ENCODE results near the gene TRPM2.

Gene TRPM2

DNA sequence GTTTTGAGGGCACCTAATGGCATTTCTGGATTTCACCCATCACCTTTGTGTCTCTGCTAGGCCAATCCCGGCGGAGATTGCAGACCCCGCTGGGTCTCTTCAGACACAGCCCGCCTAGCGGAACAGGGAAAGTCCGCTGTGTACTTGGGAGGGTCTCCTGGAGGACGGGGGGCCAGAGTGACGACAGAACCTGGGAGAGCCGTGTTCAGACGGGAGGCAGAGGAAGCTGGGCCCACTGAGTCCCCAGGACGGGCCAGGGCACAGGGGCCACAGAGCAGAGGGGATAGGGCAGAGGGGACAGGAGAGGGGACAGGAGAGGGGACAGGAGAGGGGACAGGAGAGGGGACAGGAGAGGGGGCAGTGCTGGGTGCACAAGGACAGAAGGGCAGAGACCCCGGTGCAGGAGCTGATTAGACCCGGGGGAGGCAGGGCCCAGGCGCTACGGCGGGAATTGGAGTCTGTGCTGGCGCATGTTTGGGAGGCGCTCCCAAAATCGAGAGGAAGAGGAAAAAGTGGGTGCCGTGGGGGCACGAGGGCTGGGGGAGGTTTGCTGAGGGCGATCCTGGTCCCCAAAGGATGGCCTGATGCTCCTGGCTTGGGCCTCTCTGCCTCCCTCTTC lies 12.7 kb downstream of the TRPM2 start:
- H3K27ac ChIP-seq = no peak overlapping the region
- no peak for TF ChIP-seq ZFX (IDR thresholded peaks at IDR 0.05; ENCODE audit: borderline replicate concordance)

DNA sequence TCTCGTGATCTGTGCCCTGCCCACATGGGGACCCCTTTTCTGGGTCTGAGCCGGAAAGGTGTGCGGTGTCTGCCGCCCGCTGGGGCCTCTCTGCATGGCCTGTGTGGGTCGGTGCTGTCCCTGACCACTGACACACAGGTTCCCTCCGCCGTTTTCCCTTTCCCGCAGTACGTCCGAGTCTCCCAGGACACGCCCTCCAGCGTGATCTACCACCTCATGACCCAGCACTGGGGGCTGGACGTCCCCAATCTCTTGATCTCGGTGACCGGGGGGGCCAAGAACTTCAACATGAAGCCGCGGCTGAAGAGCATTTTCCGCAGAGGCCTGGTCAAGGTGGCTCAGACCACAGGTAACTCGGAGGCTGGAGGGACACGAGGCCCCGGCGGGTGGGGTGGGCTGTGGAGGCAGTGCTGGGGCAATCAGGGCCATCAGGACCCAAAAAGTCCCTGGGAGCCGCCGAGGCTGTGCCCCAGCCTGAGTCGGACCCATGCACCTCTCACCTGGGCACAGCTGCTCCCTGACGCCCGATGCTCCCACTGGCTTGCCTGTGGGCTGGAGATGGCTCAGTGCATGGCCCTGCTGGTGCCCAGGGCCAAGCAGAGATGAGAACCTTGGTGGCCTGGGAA lies 13.3 kb downstream of the TRPM2 start:
- no peak overlapping the region for H3K27ac ChIP-seq
- TF ChIP-seq ZFX (IDR thresholded peaks at IDR 0.05; ENCODE audit: borderline replicate concordance) = no peak
- TF ChIP-seq, protein P1, sequence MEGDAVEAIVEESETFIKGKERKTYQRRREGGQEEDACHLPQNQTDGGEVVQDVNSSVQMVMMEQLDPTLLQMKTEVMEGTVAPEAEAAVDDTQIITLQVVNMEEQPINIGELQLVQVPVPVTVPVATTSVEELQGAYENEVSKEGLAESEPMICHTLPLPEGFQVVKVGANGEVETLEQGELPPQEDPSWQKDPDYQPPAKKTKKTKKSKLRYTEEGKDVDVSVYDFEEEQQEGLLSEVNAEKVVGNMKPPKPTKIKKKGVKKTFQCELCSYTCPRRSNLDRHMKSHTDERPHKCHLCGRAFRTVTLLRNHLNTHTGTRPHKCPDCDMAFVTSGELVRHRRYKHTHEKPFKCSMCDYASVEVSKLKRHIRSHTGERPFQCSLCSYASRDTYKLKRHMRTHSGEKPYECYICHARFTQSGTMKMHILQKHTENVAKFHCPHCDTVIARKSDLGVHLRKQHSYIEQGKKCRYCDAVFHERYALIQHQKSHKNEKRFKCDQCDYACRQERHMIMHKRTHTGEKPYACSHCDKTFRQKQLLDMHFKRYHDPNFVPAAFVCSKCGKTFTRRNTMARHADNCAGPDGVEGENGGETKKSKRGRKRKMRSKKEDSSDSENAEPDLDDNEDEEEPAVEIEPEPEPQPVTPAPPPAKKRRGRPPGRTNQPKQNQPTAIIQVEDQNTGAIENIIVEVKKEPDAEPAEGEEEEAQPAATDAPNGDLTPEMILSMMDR (IDR thresholded peaks at IDR 0.05) = no peak

DNA sequence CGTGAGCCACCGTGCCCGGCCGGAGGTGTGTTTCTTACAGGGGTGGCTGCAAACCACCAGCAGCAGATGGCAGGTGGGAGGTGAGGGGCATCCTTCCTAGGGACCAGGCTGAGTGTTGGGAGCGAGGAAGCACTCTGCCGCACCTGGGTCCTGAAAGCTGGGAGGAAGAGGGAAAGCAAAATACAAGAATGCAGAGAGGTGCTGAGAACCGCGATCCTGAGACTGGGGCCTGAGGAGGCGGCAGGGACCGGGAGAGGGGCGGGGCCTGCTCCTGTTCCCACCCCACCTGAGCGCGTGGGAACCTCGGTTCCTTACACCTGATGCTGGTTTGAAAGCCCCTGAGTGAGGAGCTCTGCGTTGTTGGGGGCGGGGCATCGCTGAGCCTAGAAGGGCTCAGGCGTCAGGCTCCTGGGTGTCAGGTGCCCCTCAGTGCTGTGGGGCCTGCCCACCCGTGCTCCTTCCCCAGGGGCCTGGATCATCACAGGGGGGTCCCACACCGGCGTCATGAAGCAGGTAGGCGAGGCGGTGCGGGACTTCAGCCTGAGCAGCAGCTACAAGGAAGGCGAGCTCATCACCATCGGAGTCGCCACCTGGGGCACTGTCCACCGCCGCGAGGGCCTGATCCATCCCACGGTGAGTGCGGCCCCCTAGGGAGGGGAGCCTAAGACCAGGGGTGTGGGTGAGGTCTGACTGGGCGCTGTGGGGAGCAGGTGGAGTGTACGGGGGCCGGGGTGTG lies 15.5 kb downstream of the TRPM2 start:
- TF ChIP-seq ZFX (IDR thresholded peaks at IDR 0.05; ENCODE audit: borderline replicate concordance) = no peak
- TF ChIP-seq, protein P1 (IDR thresholded peaks at IDR 0.05) = peak; percentile 10; the same call in 1 of the 2 replicates
- no peak overlapping the region for H3K27ac ChIP-seq

DNA sequence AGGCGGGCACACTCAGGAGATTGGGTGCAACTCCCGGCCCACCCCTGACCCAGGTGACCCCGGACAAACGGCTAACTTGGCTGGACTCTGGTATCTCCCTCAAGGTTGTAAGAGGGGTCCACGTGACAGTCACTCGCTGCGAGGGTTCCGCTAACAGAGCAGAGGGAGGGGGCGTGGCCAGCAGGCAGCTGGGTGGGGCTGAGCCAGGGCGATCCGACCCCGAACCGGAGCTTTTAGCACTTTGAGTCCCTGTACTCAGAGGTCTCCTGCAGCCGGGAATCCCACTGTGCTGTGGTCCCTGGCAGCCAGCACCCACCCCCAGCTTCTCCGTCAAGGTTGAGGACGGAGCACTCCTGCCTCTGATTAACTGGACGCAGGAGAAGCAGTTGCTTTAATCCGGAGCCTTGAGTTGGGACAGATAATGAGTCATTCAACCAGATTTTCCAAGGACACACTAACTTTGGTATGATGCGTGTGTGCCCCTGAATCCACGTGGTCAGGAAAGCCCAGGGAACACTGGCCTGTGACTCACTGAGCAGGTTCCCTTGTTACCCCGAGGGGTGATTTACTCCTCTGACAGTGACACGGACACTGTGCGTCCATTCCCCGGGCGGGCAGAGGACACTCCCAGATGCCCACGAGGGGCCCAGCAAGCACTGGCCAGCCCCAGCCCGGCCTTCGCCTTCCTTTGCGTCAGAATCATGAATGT lies 16.8 kb downstream of the TRPM2 start:
- no peak overlapping the region for H3K27ac ChIP-seq

DNA sequence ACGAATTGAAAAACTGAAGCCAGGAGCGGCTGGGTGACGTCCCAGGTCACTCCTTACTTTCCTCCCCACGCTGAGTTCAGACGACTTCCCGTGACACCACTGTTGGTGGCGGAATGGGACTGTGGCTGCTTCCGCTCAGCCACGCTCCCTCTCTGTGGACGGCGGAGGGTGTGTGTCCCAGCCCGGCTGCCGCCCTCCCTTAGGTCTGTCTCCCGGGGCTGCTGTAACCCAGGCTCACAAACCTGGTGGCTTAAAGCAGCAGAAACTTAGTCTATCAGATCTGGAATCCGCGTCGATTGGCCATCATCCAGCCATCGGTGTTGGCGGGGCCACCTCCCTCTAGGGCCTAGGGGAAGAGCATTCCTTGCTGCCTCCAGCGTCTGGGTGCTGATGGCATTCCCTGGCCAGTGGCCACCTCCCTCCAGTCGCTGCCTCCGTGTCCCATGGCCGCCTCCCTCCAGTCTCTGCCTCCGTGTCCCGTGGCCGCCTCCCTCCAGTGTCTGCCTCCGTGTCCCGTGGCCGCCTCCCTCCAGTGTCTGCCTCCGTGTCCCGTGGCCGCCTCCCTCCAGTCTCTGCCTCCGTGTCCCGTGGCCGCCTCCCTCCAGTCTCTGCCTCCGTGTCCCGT lies 17.5 kb downstream of the TRPM2 start:
- no peak overlapping the region for H3K27ac ChIP-seq
- no peak for TF ChIP-seq ZFX (IDR thresholded peaks at IDR 0.05; ENCODE audit: borderline replicate concordance)
- TF ChIP-seq, protein P1 (IDR thresholded peaks at IDR 0.05) = no peak

More for the DNA sequence above, 16.8 kb downstream of the TRPM2 start:
- TF ChIP-seq, protein P1 (IDR thresholded peaks at IDR 0.05) = no peak
- TF ChIP-seq ZFX (IDR thresholded peaks at IDR 0.05; ENCODE audit: borderline replicate concordance) = no peak

DNA sequence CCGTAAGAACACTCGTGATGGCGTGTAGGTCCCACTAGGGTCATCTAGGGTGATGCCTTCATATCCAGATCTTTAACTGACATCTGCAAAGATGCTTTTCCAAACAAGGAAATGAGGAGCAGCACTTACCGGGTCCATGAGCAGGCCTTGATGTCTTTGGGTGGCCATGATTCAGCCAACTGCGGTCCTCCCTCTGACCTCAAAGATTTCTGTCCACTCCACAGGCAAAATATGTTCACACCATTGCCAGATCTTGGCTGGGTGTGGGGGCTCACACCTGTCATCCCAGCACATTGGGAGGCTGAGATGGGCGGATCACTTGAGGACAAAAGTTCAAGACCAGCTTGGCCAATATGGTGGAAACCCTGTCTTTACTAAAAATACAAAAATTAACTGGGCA lies 18.2 kb downstream of the TRPM2 start:
- no peak overlapping the region for H3K27ac ChIP-seq
- no peak for TF ChIP-seq ZFX (IDR thresholded peaks at IDR 0.05; ENCODE audit: borderline replicate concordance)
- TF ChIP-seq, protein P1 (IDR thresholded peaks at IDR 0.05) = no peak

DNA sequence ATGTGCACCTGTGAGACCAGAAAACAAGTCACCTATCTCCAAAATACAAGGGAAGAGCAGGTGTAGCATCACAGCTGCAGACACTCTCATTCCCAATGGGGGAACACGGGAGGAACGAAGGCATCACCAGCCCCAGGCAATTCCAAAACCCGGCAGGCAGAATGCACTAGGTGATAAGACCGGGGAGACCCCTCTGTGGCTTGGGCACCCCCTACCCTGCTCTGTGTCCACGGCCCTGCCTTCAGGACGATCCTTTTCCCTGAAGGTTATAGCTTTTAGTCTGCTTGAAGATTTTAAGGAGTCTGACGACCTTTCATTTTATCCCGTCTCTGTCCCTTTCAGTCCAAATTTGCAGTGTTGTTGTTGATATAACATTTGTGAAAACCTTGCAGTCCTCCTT lies 19.2 kb downstream of the TRPM2 start:
- no peak for TF ChIP-seq ZFX (IDR thresholded peaks at IDR 0.05; ENCODE audit: borderline replicate concordance)
- TF ChIP-seq, protein P1 (IDR thresholded peaks at IDR 0.05) = no peak
- H3K27ac ChIP-seq = no peak overlapping the region
